Measurements from ENCODE around the gene SORBS2.

GRCh38 chr4:185837415-185838103 is 25.6 kb upstream of the SORBS2 start:
- TF ChIP-seq CTCF (IDR thresholded peaks at IDR 0.05; ENCODE audit: low read depth, low read length) (no peak), EZH2phosphoT487 (IDR thresholded peaks at IDR 0.05; ENCODE audit: low read depth) (no peak)
